NCI-H1092 treated with DMSO at 0.1 percent for 48 hours (cell line): ENCODE measurements around the gene FRAT2.
"Not testable (repeated sequence)": the region's sequence is repeated elsewhere in the genome, so short reads cannot be mapped to it uniquely, and the experiment has no call there.

Source experiments
- DNase-seq: peaks from one replicate; lab custom pipeline; 2025; lab: John Stamatoyannopoulos, UW

Gene FRAT2

GRCh38 chr10:97291357-97292096 lies 43.0 kb downstream of the FRAT2 start:
- no peak for DNase-seq

- not testable (repeated sequence) for DNase-seq
These were observed 43.8 kb downstream of the FRAT2 start for GRCh38 chr10:97290576-97291356.

GRCh38 chr10:97290076-97290475 lies 44.5 kb downstream of the FRAT2 start:
- not testable (repeated sequence) for DNase-seq
